Skeletal muscle satellite cell (primary cell): ENCODE measurements around the gene NMNAT2.

Experiments
- H3K27me3 ChIP-seq: 2 replicates; pipeline ENCODE4 v1.7.0; 2013; ENCODE audit warnings: low read length; ENCODE audit not compliant: control insufficient read depth, insufficient read depth
- H3K36me3 ChIP-seq: 2 replicates; pipeline ENCODE4 v1.7.0; 2013; ENCODE audit warnings: mild to moderate bottlenecking, control low read depth, low read length; ENCODE audit not compliant: insufficient read depth
- H3K4me1 ChIP-seq: 2 replicates; pipeline ENCODE4 v1.7.0; 2013; ENCODE audit warnings: low read length; ENCODE audit not compliant: control insufficient read depth, insufficient read depth
- H3K4me2 ChIP-seq: 2 replicates; pipeline ENCODE4 v1.7.0; 2013; ENCODE audit warnings: mild to moderate bottlenecking, low read length
- H3K4me3 ChIP-seq: 2 replicates; pipeline ENCODE4 v1.7.0; 2013; ENCODE audit warnings: low read length
- H3K9ac ChIP-seq: 2 replicates; pipeline ENCODE4 v1.7.0; 2013; ENCODE audit warnings: mild to moderate bottlenecking, low read depth, low read length, moderate library complexity
- H3K9me3 ChIP-seq: replicated peaks from 2 replicates; pipeline ENCODE4 v1.7.0; 2013; ENCODE audit warnings: mild to moderate bottlenecking, control low read depth, low read length

Gene NMNAT2

DNA sequence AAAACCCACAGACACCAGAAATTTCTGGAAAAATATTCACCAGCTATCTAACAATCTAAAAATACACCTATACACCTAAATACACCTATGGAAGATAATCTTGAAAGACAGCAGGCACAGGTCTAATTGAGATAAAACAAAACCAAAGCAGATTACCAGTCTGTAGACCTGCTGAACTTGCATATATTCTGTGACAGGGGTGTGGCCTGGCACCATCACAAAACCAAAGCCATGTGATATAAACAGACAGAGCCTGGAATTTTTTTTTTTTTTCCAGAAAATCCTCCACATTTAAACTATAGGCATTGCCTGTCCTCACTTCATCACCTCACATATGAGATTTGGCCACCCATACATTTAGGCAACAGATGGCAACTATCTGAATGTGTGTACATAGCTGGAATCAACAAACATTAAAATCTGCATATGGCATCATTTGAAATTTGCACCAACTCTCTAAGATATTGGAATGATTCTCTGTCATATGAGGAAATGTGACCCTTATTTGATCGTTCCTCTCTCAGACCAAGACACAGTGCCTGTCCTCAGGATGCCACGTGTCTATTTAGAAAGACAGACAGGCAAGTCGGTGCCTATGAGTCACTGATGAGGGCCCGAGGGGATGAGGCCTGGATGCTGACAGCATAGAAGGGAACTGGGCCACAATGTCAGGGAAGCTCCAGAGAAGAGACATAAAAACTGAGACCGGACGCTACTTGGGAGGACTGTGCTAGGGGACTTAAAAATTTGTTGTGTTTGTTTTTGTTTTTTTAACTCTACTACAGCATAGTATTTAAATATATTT, 32.6 kb downstream of the NMNAT2 start:
- Histone ChIP-seq H3K4me2 (no peak overlapping the region), H3K9me3 (no peaks in the 10 kb centered on the region), H3K36me3 (no peaks in the 10 kb centered on the region), H3K4me3 (no peak overlapping the region), H3K9ac (no peak overlapping the region), H3K27me3 (peaks cover 30% of the 10 kb centered on the region), H3K4me1 (no peaks in the 10 kb centered on the region)

DNA sequence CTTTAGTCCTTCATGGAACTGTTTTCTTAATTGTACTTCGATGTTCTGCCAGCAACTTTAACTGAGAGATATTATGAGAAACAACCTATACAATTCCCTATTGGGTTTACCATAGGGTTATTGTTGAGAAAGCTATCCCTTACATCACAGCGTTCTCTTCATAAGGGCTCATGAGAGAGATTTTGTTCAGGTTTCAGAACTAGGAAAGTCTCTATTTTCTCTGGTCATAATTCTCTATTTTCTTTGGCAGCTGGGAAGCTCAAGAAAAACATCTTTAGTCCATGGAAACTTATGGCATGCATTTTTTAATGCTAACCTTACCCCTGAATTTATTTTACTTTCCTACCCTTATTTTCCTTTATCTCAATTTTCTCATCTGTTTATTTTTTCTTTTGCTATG, 38.2 kb downstream of the NMNAT2 start:
- Histone ChIP-seq H3K36me3 (no peaks in the 10 kb centered on the region), H3K27me3 (peaks cover 34% of the 10 kb centered on the region), H3K4me2 (no peak overlapping the region), H3K4me1 (no peaks in the 10 kb centered on the region), H3K9ac (no peak overlapping the region), H3K4me3 (no peak overlapping the region), H3K9me3 (no peaks in the 10 kb centered on the region)

DNA sequence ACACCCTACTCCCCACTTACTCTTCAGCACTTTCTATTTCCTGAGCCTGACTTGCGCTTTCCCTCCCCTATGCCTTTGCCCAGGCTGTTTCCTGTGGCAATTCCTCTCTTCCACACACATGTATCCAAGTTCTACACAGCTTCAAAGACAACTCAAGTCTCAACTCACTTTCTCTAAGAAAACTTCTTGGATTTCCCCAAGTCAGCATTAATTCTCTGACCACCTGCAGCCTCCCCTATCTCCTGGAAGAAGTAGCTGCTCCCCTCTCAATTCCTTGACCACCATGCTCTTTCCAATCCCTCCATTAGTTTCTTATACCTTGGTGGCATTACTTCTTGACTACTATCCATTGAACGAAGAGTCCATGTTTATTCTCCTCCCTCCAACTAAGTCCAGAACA, 42.8 kb downstream of the NMNAT2 start:
- Histone ChIP-seq H3K4me2 (no peak overlapping the region), H3K27me3 (peaks cover 49% of the 10 kb centered on the region), H3K4me3 (no peak overlapping the region), H3K9ac (no peak overlapping the region), H3K9me3 (no peaks in the 10 kb centered on the region), H3K4me1 (no peaks in the 10 kb centered on the region), H3K36me3 (no peaks in the 10 kb centered on the region)

DNA sequence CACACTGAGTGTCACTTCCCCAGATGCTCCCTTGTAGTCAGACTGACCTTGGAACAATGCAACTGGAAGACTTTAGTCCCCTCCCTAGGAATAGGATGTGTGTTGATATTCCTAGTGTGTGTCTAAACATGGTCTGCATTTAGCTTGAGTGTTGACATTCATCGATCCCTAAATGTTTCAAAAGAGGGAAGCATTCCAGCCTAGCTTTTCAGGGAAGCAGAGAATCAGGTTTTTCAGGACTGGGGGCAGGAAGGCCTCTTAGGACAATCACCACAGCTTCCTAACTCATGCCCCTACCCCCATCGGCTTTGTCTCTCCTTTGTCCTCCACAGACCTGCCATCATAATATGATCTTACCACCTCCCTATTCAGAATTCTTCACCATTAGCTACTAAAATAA, 43.4 kb downstream of the NMNAT2 start:
- Histone ChIP-seq H3K36me3 (no peaks in the 10 kb centered on the region), H3K27me3 (peaks cover 52% of the 10 kb centered on the region), H3K9me3 (no peaks in the 10 kb centered on the region), H3K4me1 (no peaks in the 10 kb centered on the region), H3K4me3 (no peak overlapping the region), H3K9ac (no peak overlapping the region), H3K4me2 (no peak overlapping the region)

DNA sequence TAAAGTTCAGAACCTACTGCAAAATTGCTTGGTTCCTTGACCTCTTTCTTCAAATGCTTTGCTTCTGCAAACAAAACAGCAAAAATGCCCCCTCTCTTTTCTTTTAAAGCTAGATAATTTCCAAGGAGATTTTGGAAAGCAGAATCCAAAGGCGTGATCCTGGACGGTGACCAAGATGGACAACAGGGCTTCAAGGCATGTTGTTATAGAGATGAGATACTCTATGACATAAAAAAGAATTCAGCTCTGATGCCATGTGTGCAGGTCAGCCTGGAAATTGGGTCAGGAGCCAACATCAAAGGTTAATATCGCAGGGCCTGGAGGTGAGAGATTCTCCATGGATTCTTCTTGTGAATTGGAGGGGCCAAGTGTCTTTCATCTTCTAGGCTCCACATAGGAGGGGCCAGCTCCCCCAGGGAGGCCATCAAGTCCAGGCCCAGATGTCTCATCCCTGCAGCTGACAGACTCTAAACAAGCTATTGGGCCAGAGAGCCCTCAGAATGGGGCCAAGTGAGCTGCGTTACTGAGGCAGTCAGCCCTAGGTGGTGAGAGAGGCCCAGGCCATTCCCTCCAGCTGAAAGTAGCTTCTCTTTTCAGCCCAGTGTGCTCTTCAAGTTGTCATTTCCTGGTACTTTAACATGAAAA, 45.5 kb downstream of the NMNAT2 start:
- H3K4me2 ChIP-seq, result no peak overlapping the region
- no peaks in the 10 kb centered on the region for H3K9me3 ChIP-seq
- H3K36me3 ChIP-seq, result no peaks in the 10 kb centered on the region
- no peaks in the 10 kb centered on the region for H3K4me1 ChIP-seq
- peaks cover 61% of the 10 kb centered on the region for H3K27me3 ChIP-seq
- H3K4me3 ChIP-seq, result no peak overlapping the region
- no peak overlapping the region for H3K9ac ChIP-seq

DNA sequence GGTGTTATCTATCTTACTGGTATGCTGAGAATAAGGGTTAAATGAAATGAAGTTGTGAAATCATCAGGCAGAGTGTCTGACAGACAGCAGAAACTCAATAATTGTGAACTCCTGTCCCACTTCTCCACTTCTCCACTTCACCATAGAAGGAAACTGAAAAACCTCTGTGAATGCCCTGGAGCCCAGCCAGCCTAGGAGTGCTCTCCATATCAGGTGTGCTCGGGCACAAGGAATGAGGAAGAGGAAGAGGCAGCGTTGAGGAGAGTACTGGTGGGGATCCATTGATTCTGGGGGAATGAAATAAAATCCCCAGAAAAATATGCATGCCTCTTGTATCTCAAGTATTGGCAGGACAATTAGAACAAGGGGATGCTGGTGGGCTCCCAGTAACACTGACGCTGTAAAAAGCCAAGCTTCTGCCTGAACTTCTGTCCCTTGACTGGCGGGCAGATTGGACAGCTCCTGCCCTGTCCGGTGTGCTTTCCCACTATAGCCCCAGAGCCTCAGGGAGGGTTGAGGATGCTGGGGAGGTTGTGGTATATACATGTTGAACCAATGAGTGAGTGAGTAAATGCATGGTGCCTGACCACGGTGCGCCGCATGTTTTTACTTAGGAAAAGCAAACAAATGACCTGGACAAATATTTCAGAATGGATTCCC, 47.7 kb downstream of the NMNAT2 start:
- Histone ChIP-seq H3K27me3 (peaks cover 49% of the 10 kb centered on the region), H3K4me1 (no peaks in the 10 kb centered on the region), H3K4me3 (no peak overlapping the region), H3K9ac (no peak overlapping the region), H3K4me2 (no peak overlapping the region), H3K9me3 (no peaks in the 10 kb centered on the region), H3K36me3 (no peaks in the 10 kb centered on the region)

DNA sequence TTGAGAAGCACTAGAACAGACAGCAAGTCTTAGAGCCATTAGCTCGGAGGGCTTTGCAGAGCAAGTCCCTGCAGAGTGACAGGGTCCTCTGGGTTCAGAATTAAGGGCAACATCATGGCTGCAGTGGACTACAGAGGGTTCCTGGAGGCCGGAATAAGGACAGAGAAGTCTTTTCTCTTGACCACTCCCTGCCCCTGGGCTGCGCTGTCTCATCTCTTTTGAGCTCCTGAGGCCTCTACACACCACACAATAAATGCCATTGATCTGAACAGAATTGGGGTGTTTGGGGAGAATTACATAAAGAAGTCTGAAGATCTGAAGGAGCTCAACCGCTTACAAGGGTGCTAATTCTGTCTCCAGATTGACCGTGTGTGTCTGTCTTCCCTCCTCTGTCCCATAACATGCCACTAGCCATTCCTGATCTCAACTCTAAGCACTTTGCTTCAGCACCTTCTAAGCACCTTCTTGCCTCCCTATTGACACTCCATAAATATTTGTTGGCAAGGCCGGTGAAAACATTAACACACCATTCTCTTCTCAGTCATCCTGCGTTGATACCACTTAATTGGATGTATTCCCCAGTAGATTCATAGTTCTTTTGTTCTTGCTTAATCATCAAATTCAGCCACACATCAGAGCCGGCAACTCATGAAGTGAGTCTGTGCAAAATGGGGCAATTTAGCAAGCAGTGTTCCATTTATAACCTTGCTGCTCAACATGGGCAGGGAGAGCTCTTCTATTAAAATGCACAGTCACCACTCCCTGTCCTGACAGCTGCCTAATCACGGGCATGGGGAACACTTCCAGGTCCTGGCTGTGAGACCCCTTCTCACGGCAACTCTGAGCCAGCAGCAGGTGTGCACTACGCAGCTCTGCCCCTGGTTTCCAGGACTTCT, 49.7 kb downstream of the NMNAT2 start:
- Histone ChIP-seq H3K4me1 (no peaks in the 10 kb centered on the region), H3K36me3 (no peaks in the 10 kb centered on the region), H3K27me3 (peaks cover 41% of the 10 kb centered on the region), H3K9ac (no peak overlapping the region), H3K9me3 (no peaks in the 10 kb centered on the region), H3K4me2 (no peak overlapping the region), H3K4me3 (no peak overlapping the region)

DNA sequence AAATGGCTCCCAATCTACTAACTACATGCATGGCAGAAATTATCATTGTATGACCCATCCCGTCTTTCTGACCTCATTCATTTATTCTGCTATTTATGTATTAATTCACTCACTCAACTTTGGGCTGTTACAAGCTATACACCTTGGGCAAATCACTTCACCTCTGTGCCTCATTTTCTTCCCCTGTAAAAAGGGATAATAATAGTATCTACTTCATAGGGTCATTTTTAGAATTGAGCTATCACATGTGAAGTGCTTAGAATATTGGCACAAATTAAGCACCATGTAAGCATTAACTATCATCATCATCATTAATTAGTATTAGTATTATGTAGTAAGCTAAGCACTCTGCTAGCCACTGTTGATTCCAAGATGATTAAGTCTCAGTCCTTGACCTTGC, 52.1 kb downstream of the NMNAT2 start:
- Histone ChIP-seq H3K9ac (no peak overlapping the region), H3K4me2 (no peak overlapping the region), H3K9me3 (no peaks in the 10 kb centered on the region), H3K4me1 (no peaks in the 10 kb centered on the region), H3K36me3 (no peaks in the 10 kb centered on the region), H3K27me3 (peaks cover 34% of the 10 kb centered on the region), H3K4me3 (no peak overlapping the region)

DNA sequence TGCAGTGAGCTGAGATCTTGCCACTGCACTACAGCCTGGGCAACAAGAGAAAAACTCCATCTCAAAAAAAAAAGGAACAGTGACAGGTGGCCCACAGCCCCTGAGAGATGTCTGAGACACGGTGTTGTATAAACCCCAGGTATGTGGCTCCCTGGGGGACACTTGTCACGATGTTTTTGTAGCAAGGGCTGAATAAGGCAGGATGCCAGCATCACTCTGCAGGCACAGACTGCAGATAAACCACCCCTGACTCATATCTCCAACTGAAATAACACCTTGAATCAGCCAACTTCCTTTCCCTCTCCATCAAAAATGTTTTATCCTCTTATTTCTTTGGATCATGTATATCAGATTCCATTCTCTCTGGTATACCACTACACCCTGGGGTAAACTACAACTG, 52.5 kb downstream of the NMNAT2 start:
- Histone ChIP-seq H3K4me1 (no peaks in the 10 kb centered on the region), H3K9me3 (no peaks in the 10 kb centered on the region), H3K9ac (no peak overlapping the region), H3K36me3 (no peaks in the 10 kb centered on the region), H3K27me3 (peaks cover 35% of the 10 kb centered on the region), H3K4me2 (no peak overlapping the region), H3K4me3 (no peak overlapping the region)

DNA sequence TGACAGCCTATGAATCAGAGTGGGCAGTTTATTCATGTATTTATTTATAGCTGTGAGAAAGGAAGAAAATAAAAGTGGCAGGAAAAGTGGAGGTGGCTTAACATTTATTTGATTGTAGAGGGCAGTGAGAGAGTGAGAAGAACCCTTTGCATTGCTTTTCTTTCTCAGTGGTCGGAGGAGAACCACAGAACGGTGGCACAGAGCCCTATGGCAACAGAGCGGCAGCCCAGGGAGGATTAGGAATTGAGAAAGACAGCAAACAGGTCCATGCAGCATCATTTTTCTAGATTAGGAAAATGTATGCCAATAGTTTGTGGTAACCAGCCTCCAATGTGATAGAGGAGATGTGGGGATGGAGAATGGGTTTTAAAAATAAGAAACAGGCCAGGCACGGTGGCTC, 53.1 kb downstream of the NMNAT2 start:
- Histone ChIP-seq H3K9ac (no peak overlapping the region), H3K4me2 (no peak overlapping the region), H3K9me3 (no peaks in the 10 kb centered on the region), H3K4me1 (no peaks in the 10 kb centered on the region), H3K27me3 (peaks cover 33% of the 10 kb centered on the region), H3K4me3 (no peak overlapping the region), H3K36me3 (no peaks in the 10 kb centered on the region)

DNA sequence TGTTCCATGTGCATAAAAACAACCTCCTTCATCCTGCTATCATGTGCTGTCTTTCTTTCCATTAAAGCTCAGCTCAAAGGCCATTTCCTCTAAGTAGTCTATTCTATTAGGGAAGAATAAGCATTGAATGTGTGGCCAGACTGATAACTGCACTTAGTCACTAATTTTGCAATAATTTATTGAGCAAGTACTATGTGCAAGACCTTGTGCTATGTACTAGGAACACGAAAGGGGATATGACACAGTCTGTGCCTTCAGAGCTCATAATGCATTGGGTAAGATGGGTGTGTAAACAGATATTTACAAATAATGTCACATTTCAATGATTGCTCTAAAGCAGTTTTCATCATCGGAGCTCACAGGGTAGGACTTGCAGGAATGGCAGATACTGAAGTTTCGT, 54.2 kb downstream of the NMNAT2 start:
- Histone ChIP-seq H3K4me2 (no peak overlapping the region), H3K36me3 (no peaks in the 10 kb centered on the region), H3K9me3 (no peaks in the 10 kb centered on the region), H3K4me1 (no peaks in the 10 kb centered on the region), H3K4me3 (no peak overlapping the region), H3K27me3 (peaks cover 39% of the 10 kb centered on the region), H3K9ac (no peak overlapping the region)
